ENCODE measurements around the gene PLA2R1. TPM values are rescaled to one million over a fixed set of nuclear protein-coding genes. Genes with fewer than 3 reads are reported as not detected.
A peak's percentile ranks its signal among the peaks of the same experiment; 100 is the strongest.

Gene PLA2R1
- polyA plus RNA-seq, 2 of the 4 experiments (the other 2 are of a cell fraction), result 3.3 to 6.8 TPM

DNA sequence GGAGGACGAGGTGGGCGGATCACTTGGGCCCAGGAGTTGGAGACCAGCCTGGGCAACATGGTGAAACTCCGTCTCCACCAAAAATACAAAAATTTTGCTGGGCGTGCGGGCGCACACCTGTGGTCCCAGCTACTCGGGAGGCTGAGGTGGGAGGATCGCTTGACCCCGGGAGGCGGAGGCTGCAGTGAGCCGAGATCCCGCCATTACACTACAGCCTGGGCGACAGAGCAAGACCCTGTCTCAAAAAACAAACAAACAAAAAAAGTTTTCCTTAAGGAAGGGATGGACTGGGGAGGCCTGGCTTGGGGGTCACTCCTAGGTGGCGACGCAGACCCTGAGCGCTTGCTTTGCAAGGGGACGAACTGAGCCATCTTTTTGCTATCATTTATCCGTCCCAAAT is 882 bp downstream of the PLA2R1 start:
- Histone ChIP-seq H3K4me1 (peaks cover 9% of the 10 kb centered on the region; the same call in 2 of the 3 replicates), H3K9me3 (no peaks in the 10 kb centered on the region), H3K4me2 (peak overlapping the region; percentile 84), H3K27ac (peak overlapping the region; percentile 76 to 90; a peak in 4 of 6 replicates), H3K4me3 (peak overlapping the region; percentile 82)
- ChIA-PET POLR2A (no interaction called here), CTCF (interaction anchor here (1.0 to 1.1 kb wide), 2 partner anchors 9 to 209 kb away, joined by 3 to 4 read pairs; no protein-coding TSS in a partner anchor)
- no peak for TF ChIP-seq HES2 (IDR thresholded peaks at IDR 0.05)
- TF ChIP-seq MYC (IDR thresholded peaks at IDR 0.05; ENCODE audit: borderline replicate concordance, low read length), result no peak
- no peak for TF ChIP-seq POLR2AphosphoS2 (conservative IDR thresholded peaks at IDR 0.05; ENCODE audit: low read length)
- TF ChIP-seq SREBF2 (IDR thresholded peaks at IDR 0.05), result no peak
- no peak for ATAC-seq
- WGBS (ENCODE audit: missing lambda C conversion rate), result 94% methylated on average over 18 of the region's 18 CpGs
- no peak for DNase-seq (ENCODE audit: low read depth in 1 of 2, low spot score in 1 of 2)
- no peak for FAIRE-seq

DNA sequence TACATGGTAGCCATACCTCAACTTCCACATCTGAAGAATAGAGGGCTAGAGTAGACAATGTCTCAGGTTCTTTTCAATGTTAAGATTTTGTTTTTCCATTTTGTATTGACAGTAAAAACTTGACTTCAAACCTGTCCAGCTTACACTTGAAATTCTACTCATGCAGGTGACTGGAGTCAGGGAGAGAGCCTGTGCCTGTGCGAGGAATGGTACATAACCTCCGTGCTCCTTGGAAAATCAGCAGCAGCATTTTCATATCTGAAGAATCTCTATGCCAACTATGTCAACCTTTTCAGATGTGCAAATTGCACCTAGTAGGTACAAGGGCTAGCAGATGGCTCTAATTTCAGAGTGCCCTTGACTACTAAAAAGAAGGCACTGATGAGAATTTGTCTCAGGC is 2.1 kb downstream of the PLA2R1 start:
- WGBS (ENCODE audit: missing lambda C conversion rate), result 90% methylated on average over 2 of the region's 2 CpGs
- FAIRE-seq, result no peak
- DNase-seq (ENCODE audit: low read depth in 1 of 2, low spot score in 1 of 2), result no peak
- no peaks in the 10 kb centered on the region for H3K9me3 ChIP-seq
- no peak for ATAC-seq
- H3K4me1 ChIP-seq, result peaks cover 9% of the 10 kb centered on the region; the same call in 2 of the 3 replicates
- H3K4me2 ChIP-seq, result no peak overlapping the region
- ChIA-PET CTCF (no interaction called here), POLR2A (no interaction called here)
- H3K4me3 ChIP-seq, result no peak overlapping the region
- H3K27ac ChIP-seq, result no peak overlapping the region
- TF ChIP-seq ZFP36 (IDR thresholded peaks at IDR 0.05; ENCODE audit: borderline replicate concordance, partially characterized antibody) (no peak), ZNF302 (CRISPR knock-in tag; IDR thresholded peaks at IDR 0.05) (no peak), POLR2A (IDR thresholded peaks at IDR 0.05; ENCODE audit: low read length) (no peak), NPAS2 (CRISPR knock-in tag; IDR thresholded peaks at IDR 0.05; ENCODE audit: borderline replicate concordance) (no peak), ESRRA (IDR thresholded peaks at IDR 0.05; ENCODE audit: borderline replicate concordance, low read length) (no peak), HOXB5 (CRISPR knock-in tag; IDR thresholded peaks at IDR 0.05) (no peak), CEBPB (IDR thresholded peaks at IDR 0.05) (no peak), RNF2 (IDR thresholded peaks at IDR 0.05; ENCODE audit: borderline replicate concordance, low read depth) (no peak), HES2 (IDR thresholded peaks at IDR 0.05) (no peak), FOSB (CRISPR knock-in tag; IDR thresholded peaks at IDR 0.05) (no peak), PHF8 (IDR thresholded peaks at IDR 0.05; ENCODE audit: borderline replicate concordance, low read depth) (no peak)
- TF ChIP-seq, protein P1, sequence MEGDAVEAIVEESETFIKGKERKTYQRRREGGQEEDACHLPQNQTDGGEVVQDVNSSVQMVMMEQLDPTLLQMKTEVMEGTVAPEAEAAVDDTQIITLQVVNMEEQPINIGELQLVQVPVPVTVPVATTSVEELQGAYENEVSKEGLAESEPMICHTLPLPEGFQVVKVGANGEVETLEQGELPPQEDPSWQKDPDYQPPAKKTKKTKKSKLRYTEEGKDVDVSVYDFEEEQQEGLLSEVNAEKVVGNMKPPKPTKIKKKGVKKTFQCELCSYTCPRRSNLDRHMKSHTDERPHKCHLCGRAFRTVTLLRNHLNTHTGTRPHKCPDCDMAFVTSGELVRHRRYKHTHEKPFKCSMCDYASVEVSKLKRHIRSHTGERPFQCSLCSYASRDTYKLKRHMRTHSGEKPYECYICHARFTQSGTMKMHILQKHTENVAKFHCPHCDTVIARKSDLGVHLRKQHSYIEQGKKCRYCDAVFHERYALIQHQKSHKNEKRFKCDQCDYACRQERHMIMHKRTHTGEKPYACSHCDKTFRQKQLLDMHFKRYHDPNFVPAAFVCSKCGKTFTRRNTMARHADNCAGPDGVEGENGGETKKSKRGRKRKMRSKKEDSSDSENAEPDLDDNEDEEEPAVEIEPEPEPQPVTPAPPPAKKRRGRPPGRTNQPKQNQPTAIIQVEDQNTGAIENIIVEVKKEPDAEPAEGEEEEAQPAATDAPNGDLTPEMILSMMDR (IDR thresholded peaks at IDR 0.05), result no peak
- TF ChIP-seq, protein P2, sequence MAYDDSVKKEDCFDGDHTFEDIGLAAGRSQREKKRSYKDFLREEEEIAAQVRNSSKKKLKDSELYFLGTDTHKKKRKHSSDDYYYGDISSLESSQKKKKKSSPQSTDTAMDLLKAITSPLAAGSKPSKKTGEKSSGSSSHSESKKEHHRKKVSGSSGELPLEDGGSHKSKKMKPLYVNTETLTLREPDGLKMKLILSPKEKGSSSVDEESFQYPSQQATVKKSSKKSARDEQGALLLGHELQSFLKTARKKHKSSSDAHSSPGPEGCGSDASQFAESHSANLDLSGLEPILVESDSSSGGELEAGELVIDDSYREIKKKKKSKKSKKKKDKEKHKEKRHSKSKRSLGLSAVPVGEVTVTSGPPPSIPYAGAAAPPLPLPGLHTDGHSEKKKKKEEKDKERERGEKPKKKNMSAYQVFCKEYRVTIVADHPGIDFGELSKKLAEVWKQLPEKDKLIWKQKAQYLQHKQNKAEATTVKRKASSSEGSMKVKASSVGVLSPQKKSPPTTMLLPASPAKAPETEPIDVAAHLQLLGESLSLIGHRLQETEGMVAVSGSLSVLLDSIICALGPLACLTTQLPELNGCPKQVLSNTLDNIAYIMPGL (CRISPR knock-in tag; IDR thresholded peaks at IDR 0.05; ENCODE audit: borderline replicate concordance), result no peak

- H3K27ac ChIP-seq, result no peak overlapping the region
- peaks cover 3% of the 10 kb centered on the region; the same call in 1 of the 3 replicates for H3K4me1 ChIP-seq
- FAIRE-seq (no peak), DNase-seq (ENCODE audit: low read depth in 1 of 2, low spot score in 1 of 2) (no peak), ATAC-seq (no peak)
- no peaks in the 10 kb centered on the region for H3K9me3 ChIP-seq
- POLR2A ChIA-PET, result no interaction called here
- CTCF ChIA-PET, result no interaction called here
- no peak overlapping the region for H3K4me2 ChIP-seq
- no peak overlapping the region for H3K4me3 ChIP-seq
- no peak for TF ChIP-seq MYC (IDR thresholded peaks at IDR 0.05; ENCODE audit: borderline replicate concordance, low read length)
- TF ChIP-seq HEYL (CRISPR knock-in tag; IDR thresholded peaks at IDR 0.05), result no peak
- no peak for TF ChIP-seq EP300 (IDR thresholded peaks at IDR 0.05)
- TF ChIP-seq SREBF2 (IDR thresholded peaks at IDR 0.05), result no peak
- 55% methylated on average over 2 of the region's 2 CpGs for whole genome bisulfite sequencing (ENCODE audit: missing lambda C conversion rate)
Measured at GRCh38 chr2:160057356-160057755, 5.1 kb downstream of the PLA2R1 start.

All from A549 (cell line).